ENCODE results near the gene DUOXA2. TPM values are rescaled to one million over a fixed set of nuclear protein-coding genes. Genes with fewer than 3 reads are reported as not detected.

DUOXA2 gene
- total and polyA plus RNA-seq, 2 experiments from 2014 or later: not detected

- peaks cover 92% of the 10 kb centered on the region for H3K27me3 ChIP-seq (ENCODE audit: insufficient read depth)
- H3F3A ChIP-seq (replicated peaks; ENCODE audit: low read depth): no peaks in the 10 kb centered on the region
- no peaks in the 10 kb centered on the region for H3K36me3 ChIP-seq (ENCODE audit: insufficient read depth)
- no peaks in the 10 kb centered on the region for H3K9me2 ChIP-seq (ENCODE audit: insufficient read depth)
- H3K4me2 ChIP-seq: no peak overlapping the region
- Mint-ChIP-seq H3K9me3 (peaks cover 6% of the 10 kb centered on the region; the same call in 2 of the 3 replicates), H3K36me3 (ENCODE audit: low read depth) (no peaks in the 10 kb centered on the region), H3K4me1 (peaks cover 4% of the 10 kb centered on the region; the same call in 2 of the 3 replicates), H3K27me3 (ENCODE audit: insufficient read depth, low read depth, poor library complexity) (peaks cover 37% of the 10 kb centered on the region), H3K4me3 (no peak overlapping the region), H3K27ac (no peak overlapping the region)
- no peak overlapping the region for H2AFZ ChIP-seq
- no peak for DNase-seq (ENCODE audit: low spot score)
- H3K79me2 ChIP-seq (replicated peaks; ENCODE audit: insufficient read depth): no peaks in the 10 kb centered on the region
- H4K20me1 ChIP-seq (replicated peaks; ENCODE audit: insufficient read depth): no peaks in the 10 kb centered on the region; the same call in 1 of the 2 replicates
- H3K4me1 ChIP-seq (ENCODE audit: insufficient read depth): peaks cover 6% of the 10 kb centered on the region; the same call in 1 of the 2 replicates
- no peak for ATAC-seq
- no peak for TF ChIP-seq CTCF (conservative IDR thresholded peaks at IDR 0.05; ENCODE audit: low read depth in 2 of 2)
- no peak for TF ChIP-seq ZNF114 (CRISPR knock-in tag; IDR thresholded peaks at IDR 0.05)
- TF ChIP-seq STAT1 (IDR thresholded peaks at IDR 0.05; ENCODE audit: unreplicated experiment): no peak
- no peak for TF ChIP-seq EZH2 (IDR thresholded peaks at IDR 0.05; ENCODE audit: low read depth, unreplicated experiment)
- no peak for TF ChIP-seq NANOG (IDR thresholded peaks at IDR 0.05; ENCODE audit: borderline replicate concordance)
- no peak for TF ChIP-seq ZNF331 (CRISPR knock-in tag; IDR thresholded peaks at IDR 0.05; ENCODE audit: low read depth)
- no peak for TF ChIP-seq JUNB (IDR thresholded peaks at IDR 0.05; ENCODE audit: unreplicated experiment)
- TF ChIP-seq, protein P1, sequence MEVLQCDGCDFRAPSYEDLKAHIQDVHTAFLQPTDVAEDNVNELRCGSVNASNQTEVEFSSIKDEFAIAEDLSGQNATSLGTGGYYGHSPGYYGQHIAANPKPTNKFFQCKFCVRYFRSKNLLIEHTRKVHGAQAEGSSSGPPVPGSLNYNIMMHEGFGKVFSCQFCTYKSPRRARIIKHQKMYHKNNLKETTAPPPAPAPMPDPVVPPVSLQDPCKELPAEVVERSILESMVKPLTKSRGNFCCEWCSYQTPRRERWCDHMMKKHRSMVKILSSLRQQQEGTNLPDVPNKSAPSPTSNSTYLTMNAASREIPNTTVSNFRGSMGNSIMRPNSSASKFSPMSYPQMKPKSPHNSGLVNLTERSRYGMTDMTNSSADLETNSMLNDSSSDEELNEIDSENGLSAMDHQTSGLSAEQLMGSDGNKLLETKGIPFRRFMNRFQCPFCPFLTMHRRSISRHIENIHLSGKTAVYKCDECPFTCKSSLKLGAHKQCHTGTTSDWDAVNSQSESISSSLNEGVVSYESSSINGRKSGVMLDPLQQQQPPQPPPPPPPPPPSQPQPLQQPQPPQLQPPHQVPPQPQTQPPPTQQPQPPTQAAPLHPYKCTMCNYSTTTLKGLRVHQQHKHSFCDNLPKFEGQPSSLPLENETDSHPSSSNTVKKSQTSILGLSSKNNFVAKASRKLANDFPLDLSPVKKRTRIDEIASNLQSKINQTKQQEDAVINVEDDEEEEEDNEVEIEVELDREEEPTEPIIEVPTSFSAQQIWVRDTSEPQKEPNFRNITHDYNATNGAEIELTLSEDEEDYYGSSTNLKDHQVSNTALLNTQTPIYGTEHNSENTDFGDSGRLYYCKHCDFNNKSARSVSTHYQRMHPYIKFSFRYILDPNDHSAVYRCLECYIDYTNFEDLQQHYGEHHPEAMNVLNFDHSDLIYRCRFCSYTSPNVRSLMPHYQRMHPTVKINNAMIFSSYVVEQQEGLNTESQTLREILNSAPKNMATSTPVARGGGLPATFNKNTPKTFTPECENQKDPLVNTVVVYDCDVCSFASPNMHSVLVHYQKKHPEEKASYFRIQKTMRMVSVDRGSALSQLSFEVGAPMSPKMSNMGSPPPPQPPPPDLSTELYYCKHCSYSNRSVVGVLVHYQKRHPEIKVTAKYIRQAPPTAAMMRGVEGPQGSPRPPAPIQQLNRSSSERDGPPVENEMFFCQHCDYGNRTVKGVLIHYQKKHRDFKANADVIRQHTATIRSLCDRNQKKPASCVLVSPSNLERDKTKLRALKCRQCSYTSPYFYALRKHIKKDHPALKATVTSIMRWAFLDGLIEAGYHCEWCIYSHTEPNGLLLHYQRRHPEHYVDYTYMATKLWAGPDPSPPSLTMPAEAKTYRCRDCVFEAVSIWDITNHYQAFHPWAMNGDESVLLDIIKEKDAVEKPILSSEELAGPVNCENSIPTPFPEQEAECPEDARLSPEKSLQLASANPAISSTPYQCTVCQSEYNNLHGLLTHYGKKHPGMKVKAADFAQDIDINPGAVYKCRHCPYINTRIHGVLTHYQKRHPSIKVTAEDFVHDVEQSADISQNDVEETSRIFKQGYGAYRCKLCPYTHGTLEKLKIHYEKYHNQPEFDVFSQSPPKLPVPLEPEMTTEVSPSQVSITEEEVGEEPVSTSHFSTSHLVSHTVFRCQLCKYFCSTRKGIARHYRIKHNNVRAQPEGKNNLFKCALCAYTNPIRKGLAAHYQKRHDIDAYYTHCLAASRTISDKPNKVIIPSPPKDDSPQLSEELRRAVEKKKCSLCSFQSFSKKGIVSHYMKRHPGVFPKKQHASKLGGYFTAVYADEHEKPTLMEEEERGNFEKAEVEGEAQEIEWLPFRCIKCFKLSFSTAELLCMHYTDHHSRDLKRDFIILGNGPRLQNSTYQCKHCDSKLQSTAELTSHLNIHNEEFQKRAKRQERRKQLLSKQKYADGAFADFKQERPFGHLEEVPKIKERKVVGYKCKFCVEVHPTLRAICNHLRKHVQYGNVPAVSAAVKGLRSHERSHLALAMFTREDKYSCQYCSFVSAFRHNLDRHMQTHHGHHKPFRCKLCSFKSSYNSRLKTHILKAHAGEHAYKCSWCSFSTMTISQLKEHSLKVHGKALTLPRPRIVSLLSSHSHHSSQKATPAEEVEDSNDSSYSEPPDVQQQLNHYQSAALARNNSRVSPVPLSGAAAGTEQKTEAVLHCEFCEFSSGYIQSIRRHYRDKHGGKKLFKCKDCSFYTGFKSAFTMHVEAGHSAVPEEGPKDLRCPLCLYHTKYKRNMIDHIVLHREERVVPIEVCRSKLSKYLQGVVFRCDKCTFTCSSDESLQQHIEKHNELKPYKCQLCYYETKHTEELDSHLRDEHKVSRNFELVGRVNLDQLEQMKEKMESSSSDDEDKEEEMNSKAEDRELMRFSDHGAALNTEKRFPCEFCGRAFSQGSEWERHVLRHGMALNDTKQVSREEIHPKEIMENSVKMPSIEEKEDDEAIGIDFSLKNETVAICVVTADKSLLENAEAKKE (CRISPR knock-in tag; IDR thresholded peaks at IDR 0.05): no peak
- TF ChIP-seq ETS1 (IDR thresholded peaks at IDR 0.05): no peak
- no peak overlapping the region for H3K4me3 ChIP-seq
- H3K27ac ChIP-seq (ENCODE audit: low read depth): no peak overlapping the region
Measured at GRCh38 chr15:45121706-45122417, 7.7 kb downstream of the DUOXA2 start.
